ENCODE results near the gene HTT-AS.

GRCh38 chr4:3118312-3118711 lies 44.0 kb upstream of the HTT-AS start:
- TF ChIP-seq POLR2AphosphoS5 (IDR thresholded peaks at IDR 0.05) (no peak), EZH2 (IDR thresholded peaks at IDR 0.05; ENCODE audit: borderline replicate concordance, insufficient read depth, low read length, poor library complexity, severe bottlenecking) (no peak), EP300 (conservative IDR thresholded peaks at IDR 0.05; ENCODE audit: poor library complexity, severe bottlenecking) (no peak)
- TF ChIP-seq, protein P1, sequence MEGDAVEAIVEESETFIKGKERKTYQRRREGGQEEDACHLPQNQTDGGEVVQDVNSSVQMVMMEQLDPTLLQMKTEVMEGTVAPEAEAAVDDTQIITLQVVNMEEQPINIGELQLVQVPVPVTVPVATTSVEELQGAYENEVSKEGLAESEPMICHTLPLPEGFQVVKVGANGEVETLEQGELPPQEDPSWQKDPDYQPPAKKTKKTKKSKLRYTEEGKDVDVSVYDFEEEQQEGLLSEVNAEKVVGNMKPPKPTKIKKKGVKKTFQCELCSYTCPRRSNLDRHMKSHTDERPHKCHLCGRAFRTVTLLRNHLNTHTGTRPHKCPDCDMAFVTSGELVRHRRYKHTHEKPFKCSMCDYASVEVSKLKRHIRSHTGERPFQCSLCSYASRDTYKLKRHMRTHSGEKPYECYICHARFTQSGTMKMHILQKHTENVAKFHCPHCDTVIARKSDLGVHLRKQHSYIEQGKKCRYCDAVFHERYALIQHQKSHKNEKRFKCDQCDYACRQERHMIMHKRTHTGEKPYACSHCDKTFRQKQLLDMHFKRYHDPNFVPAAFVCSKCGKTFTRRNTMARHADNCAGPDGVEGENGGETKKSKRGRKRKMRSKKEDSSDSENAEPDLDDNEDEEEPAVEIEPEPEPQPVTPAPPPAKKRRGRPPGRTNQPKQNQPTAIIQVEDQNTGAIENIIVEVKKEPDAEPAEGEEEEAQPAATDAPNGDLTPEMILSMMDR (IDR thresholded peaks at IDR 0.05; ENCODE audit: poor library complexity, severe bottlenecking), result no peak
- TF ChIP-seq, protein P2, sequence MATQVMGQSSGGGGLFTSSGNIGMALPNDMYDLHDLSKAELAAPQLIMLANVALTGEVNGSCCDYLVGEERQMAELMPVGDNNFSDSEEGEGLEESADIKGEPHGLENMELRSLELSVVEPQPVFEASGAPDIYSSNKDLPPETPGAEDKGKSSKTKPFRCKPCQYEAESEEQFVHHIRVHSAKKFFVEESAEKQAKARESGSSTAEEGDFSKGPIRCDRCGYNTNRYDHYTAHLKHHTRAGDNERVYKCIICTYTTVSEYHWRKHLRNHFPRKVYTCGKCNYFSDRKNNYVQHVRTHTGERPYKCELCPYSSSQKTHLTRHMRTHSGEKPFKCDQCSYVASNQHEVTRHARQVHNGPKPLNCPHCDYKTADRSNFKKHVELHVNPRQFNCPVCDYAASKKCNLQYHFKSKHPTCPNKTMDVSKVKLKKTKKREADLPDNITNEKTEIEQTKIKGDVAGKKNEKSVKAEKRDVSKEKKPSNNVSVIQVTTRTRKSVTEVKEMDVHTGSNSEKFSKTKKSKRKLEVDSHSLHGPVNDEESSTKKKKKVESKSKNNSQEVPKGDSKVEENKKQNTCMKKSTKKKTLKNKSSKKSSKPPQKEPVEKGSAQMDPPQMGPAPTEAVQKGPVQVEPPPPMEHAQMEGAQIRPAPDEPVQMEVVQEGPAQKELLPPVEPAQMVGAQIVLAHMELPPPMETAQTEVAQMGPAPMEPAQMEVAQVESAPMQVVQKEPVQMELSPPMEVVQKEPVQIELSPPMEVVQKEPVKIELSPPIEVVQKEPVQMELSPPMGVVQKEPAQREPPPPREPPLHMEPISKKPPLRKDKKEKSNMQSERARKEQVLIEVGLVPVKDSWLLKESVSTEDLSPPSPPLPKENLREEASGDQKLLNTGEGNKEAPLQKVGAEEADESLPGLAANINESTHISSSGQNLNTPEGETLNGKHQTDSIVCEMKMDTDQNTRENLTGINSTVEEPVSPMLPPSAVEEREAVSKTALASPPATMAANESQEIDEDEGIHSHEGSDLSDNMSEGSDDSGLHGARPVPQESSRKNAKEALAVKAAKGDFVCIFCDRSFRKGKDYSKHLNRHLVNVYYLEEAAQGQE (IDR thresholded peaks at IDR 0.05; ENCODE audit: borderline replicate concordance), result no peak

Measured in neural cell (in vitro differentiated cells).